ENCODE measurements around the gene PAM. TPM values are rescaled to one million over a fixed set of nuclear protein-coding genes. Genes with fewer than 3 reads are reported as not detected.

The PAM gene
- total RNA-seq, 1 experiment from 2014 or later, result 90.0 TPM

- no peak overlapping the region for H2AFZ ChIP-seq (ENCODE audit: low read length)
- intact Hi-C loops (cut with micrococcal nuclease), result loop anchor here (10.0 kb wide), 1 partner anchor 1556 kb away; no protein-coding TSS in a partner anchor
- no peaks in the 10 kb centered on the region for H3K9me2 ChIP-seq (replicated peaks; ENCODE audit: low read length)
- ATAC-seq (no peak), DNase-seq (no peak)
- H3K79me2 ChIP-seq (ENCODE audit: low read length), result no peaks in the 10 kb centered on the region
- H3K27me3 ChIP-seq (ENCODE audit: low read length), result no peaks in the 10 kb centered on the region
- H3F3A ChIP-seq (ENCODE audit: low read length, unreplicated experiment), result no peaks in the 10 kb centered on the region
- H3K36me3 ChIP-seq (ENCODE audit: low read depth, low read length), result no peaks in the 10 kb centered on the region
- no peak overlapping the region for H3K9ac ChIP-seq (ENCODE audit: low read length)
- H3K4me3 ChIP-seq (ENCODE audit: low read length), result no peak overlapping the region
- CTCF ChIA-PET, result no interaction called here
- BruUV-seq (replicated peaks), result no TSS peak
- no peaks in the 10 kb centered on the region for H4K20me1 ChIP-seq (ENCODE audit: low read length)
- no peak overlapping the region for H3K4me2 ChIP-seq (ENCODE audit: low read length)
- H3K9me3 ChIP-seq (ENCODE audit: low read length), result no peaks in the 10 kb centered on the region
- no peak overlapping the region for H3K27ac ChIP-seq (ENCODE audit: low read length)
- H3K4me1 ChIP-seq (ENCODE audit: insufficient read depth, low read length), result no peaks in the 10 kb centered on the region
- TF ChIP-seq EZH2 (IDR thresholded peaks at IDR 0.05; ENCODE audit: low read length, unreplicated experiment), result no peak
- TF ChIP-seq EZH2phosphoT487 (IDR thresholded peaks at IDR 0.05; ENCODE audit: borderline replicate concordance, low read length), result no peak
- no peak for TF ChIP-seq CTCF (conservative IDR thresholded peaks at IDR 0.05; ENCODE audit: low read depth, low read length)
- POLR2A ChIA-PET (ENCODE audit: unreplicated experiment), result interaction anchor here (0.7 kb wide), 1 partner anchor 47 kb away, joined by 8 read pairs; no protein-coding TSS in a partner anchor
These were observed 33.7 kb downstream of the PAM start for GRCh38 chr5:102788788-102789187.

- Histone ChIP-seq H4K20me1 (ENCODE audit: low read length) (no peaks in the 10 kb centered on the region), H3K4me3 (ENCODE audit: low read length) (no peak overlapping the region), H3K9ac (ENCODE audit: low read length) (no peak overlapping the region), H3K4me1 (ENCODE audit: insufficient read depth, low read length) (peaks cover 6% of the 10 kb centered on the region), H3K9me2 (replicated peaks; ENCODE audit: low read length) (no peaks in the 10 kb centered on the region), H3K79me2 (ENCODE audit: low read length) (no peaks in the 10 kb centered on the region), H2AFZ (ENCODE audit: low read length) (no peak overlapping the region), H3K9me3 (ENCODE audit: low read length) (no peaks in the 10 kb centered on the region), H3K27ac (ENCODE audit: low read length) (no peak overlapping the region), H3K4me2 (ENCODE audit: low read length) (no peak overlapping the region), H3K27me3 (ENCODE audit: low read length) (no peaks in the 10 kb centered on the region), H3K36me3 (ENCODE audit: low read depth, low read length) (no peaks in the 10 kb centered on the region), H3F3A (ENCODE audit: low read length, unreplicated experiment) (no peaks in the 10 kb centered on the region)
- no peak for TF ChIP-seq EZH2 (IDR thresholded peaks at IDR 0.05; ENCODE audit: low read length, unreplicated experiment)
- TF ChIP-seq EZH2phosphoT487 (IDR thresholded peaks at IDR 0.05; ENCODE audit: borderline replicate concordance, low read length), result no peak
- TF ChIP-seq CTCF (conservative IDR thresholded peaks at IDR 0.05; ENCODE audit: low read depth, low read length), result no peak
- ATAC-seq (no peak), DNase-seq (no peak)
- POLR2A ChIA-PET (ENCODE audit: unreplicated experiment), result no interaction called here
- CTCF ChIA-PET, result no interaction called here
- intact Hi-C loops (cut with micrococcal nuclease), result loop anchor here (10.0 kb wide), 1 partner anchor 1555 kb away; no protein-coding TSS in a partner anchor
- no TSS peak for BruUV-seq (replicated peaks)
These were observed 34.4 kb downstream of the PAM start for GRCh38 chr5:102789469-102789868.

GRCh38 chr5:102790748-102791147 is 35.6 kb downstream of the PAM start:
- Histone ChIP-seq H3K4me1 (ENCODE audit: insufficient read depth, low read length) (peaks cover 18% of the 10 kb centered on the region), H3K9ac (ENCODE audit: low read length) (no peak overlapping the region), H2AFZ (ENCODE audit: low read length) (no peak overlapping the region), H3K9me2 (replicated peaks; ENCODE audit: low read length) (no peaks in the 10 kb centered on the region), H3F3A (ENCODE audit: low read length, unreplicated experiment) (no peaks in the 10 kb centered on the region), H3K9me3 (ENCODE audit: low read length) (no peaks in the 10 kb centered on the region), H3K4me2 (ENCODE audit: low read length) (no peak overlapping the region), H3K27ac (ENCODE audit: low read length) (no peak overlapping the region), H4K20me1 (ENCODE audit: low read length) (no peaks in the 10 kb centered on the region), H3K79me2 (ENCODE audit: low read length) (no peaks in the 10 kb centered on the region), H3K36me3 (ENCODE audit: low read depth, low read length) (no peaks in the 10 kb centered on the region), H3K4me3 (ENCODE audit: low read length) (no peak overlapping the region), H3K27me3 (ENCODE audit: low read length) (no peaks in the 10 kb centered on the region)
- intact Hi-C loops (cut with micrococcal nuclease), result loop anchor here (5.0 kb wide), 1 partner anchor 208 kb away; no protein-coding TSS in a partner anchor
- no TSS peak for BruUV-seq (replicated peaks)
- no peak for DNase-seq
- TF ChIP-seq EZH2phosphoT487 (IDR thresholded peaks at IDR 0.05; ENCODE audit: borderline replicate concordance, low read length), result no peak
- no peak for TF ChIP-seq CTCF (conservative IDR thresholded peaks at IDR 0.05; ENCODE audit: low read depth, low read length)
- no peak for TF ChIP-seq EZH2 (IDR thresholded peaks at IDR 0.05; ENCODE audit: low read length, unreplicated experiment)
- CTCF ChIA-PET, result no interaction called here
- POLR2A ChIA-PET (ENCODE audit: unreplicated experiment), result no interaction called here
- ATAC-seq, result no peak

Data from PC-3 (cell line).